ENCODE data around the gene LMAN2. TPM values are rescaled to one million over a fixed set of nuclear protein-coding genes. Genes with fewer than 3 reads are reported as not detected.

The LMAN2 gene
- total RNA-seq, 1 experiment from 2014 or later, result 128 TPM

- RAD21 ChIA-PET (ENCODE audit: low non-redundant PET in 1 of 2, low total read pairs in 2 of 2, uncharacterized antibody in 2 of 2, unreplicated experiment in 2 of 2), result interaction anchor here in 1 of 2 experiments (1.0 kb wide), 1 partner anchor 198 kb away, joined by 5 read pairs; no protein-coding TSS in a partner anchor
- Histone ChIP-seq H3K79me2 (ENCODE audit: insufficient read depth, low read length) (no peaks in the 10 kb centered on the region), H3K9ac (ENCODE audit: low read length) (peak within 1 kb of the TSS; percentile 87), H3K4me1 (ENCODE audit: control insufficient read depth in 1 of 2, insufficient read depth in 2 of 2, low read length in 2 of 2) (peaks cover 18 to 45% of the 10 kb centered on the region in 2 experiments), H3K9me3 (ENCODE audit: control insufficient read depth in 1 of 2, insufficient read depth in 1 of 2, low read depth in 1 of 2, low read length in 2 of 2) (no peaks in the 10 kb centered on the region), H3K27ac (ENCODE audit: low read depth, low read length) (peak within 1 kb of the TSS; percentile 82), H3K27me3 (ENCODE audit: insufficient read depth, low read length) (no peaks in the 10 kb centered on the region), H3K36me3 (ENCODE audit: control insufficient read depth in 1 of 2, insufficient read depth in 2 of 2, low read length in 2 of 2) (0 out of 4 replicates have a peak, but pooled peaks cover 0 to 4% of the 10 kb centered on the region in 2 experiments), H3K4me2 (ENCODE audit: low read length) (peak within 1 kb of the TSS; percentile 79), H2AFZ (ENCODE audit: low read depth, low read length, poor library complexity, severe bottlenecking) (no peak within 1 kb of the TSS), H3K4me3 (replicated peaks in 1 of 2; ENCODE audit: low read depth in 1 of 2, low read length in 2 of 2) (peak within 1 kb of the TSS; percentile 82 to 87), H4K20me1 (ENCODE audit: insufficient read depth) (no peaks in the 10 kb centered on the region), H3K9me2 (ENCODE audit: insufficient read depth) (no peaks in the 10 kb centered on the region)
- BruUV-seq (replicated peaks), result no TSS peak
- CTCF ChIA-PET, result interaction anchor here (0.7 to 1.5 kb wide), 4 partner anchors 57 to 183 kb away, joined by 3 to 7 read pairs (median 4); no protein-coding TSS in a partner anchor
- DNase-seq (ENCODE audit: low read depth, low spot score), result peak; percentile 91
- POLR2A ChIA-PET, result interaction anchor here (0.6 to 1.2 kb wide), 4 partner anchors 54 to 186 kb away, joined by 3 to 8 read pairs (median 4); partner anchors contain the start of genes GRK6 and PDLIM7
- ATAC-seq, result peak; percentile 77
- intact Hi-C loops (cut with micrococcal nuclease), result loop anchor here (5.0 kb wide), 1 partner anchor 185 kb away; the partner anchor contains the start of gene PDLIM7
- no peak for TF ChIP-seq ZNF274 (IDR thresholded peaks at IDR 0.05; ENCODE audit: low read depth, low read length)
- TF ChIP-seq CBX3 (IDR thresholded peaks at IDR 0.05; ENCODE audit: low read depth), result no peak
- peak; percentile 67; the same call in 1 of the 2 replicates for TF ChIP-seq ZFX (IDR thresholded peaks at IDR 0.05)
- TF ChIP-seq EZH2 (IDR thresholded peaks at IDR 0.05), result no peak
- no peak for TF ChIP-seq YY1 (IDR thresholded peaks at IDR 0.05; ENCODE audit: extremely low read depth, insufficient replicate concordance, low read depth, low read length)
- peak; percentile 53 for TF ChIP-seq TCF7L2 (IDR thresholded peaks at IDR 0.05; ENCODE audit: borderline replicate concordance, extremely low read depth, insufficient read depth, insufficient read length)
- TF ChIP-seq SP1 (IDR thresholded peaks at IDR 0.05; ENCODE audit: low read depth), result no peak
- no peak for TF ChIP-seq CTCF (IDR thresholded peaks at IDR 0.05 in 2 of 3, conservative IDR thresholded peaks at IDR 0.05 in 1 of 3; ENCODE audit: borderline replicate concordance in 1 of 3, insufficient read depth in 1 of 3, low read depth in 2 of 3, low read length in 2 of 3)
- no peak for TF ChIP-seq POLR2A (IDR thresholded peaks at IDR 0.05; ENCODE audit: borderline replicate concordance, extremely low read depth, insufficient read depth, insufficient read length)
- TF ChIP-seq REST (IDR thresholded peaks at IDR 0.05; ENCODE audit: low read depth), result no peak
- TF ChIP-seq SRF (IDR thresholded peaks at IDR 0.05; ENCODE audit: low read depth), result no peak
- no peak for TF ChIP-seq JUND (IDR thresholded peaks at IDR 0.05)
- no peak for TF ChIP-seq ELF1 (IDR thresholded peaks at IDR 0.05; ENCODE audit: borderline replicate concordance, low read depth)
- no peak for TF ChIP-seq EZH2phosphoT487 (IDR thresholded peaks at IDR 0.05; ENCODE audit: borderline replicate concordance)
- TF ChIP-seq POLR2AphosphoS5 (IDR thresholded peaks at IDR 0.05; ENCODE audit: low read depth, low read length), result peak; percentile 65
- TF ChIP-seq CEBPB (IDR thresholded peaks at IDR 0.05; ENCODE audit: low read depth), result no peak
- no peak for TF ChIP-seq FOSL1 (IDR thresholded peaks at IDR 0.05; ENCODE audit: low read depth)
- TF ChIP-seq EGR1 (IDR thresholded peaks at IDR 0.05; ENCODE audit: low read depth), result no peak
Measured at GRCh38 chr5:177311723-177312648, 39.5 kb downstream of the LMAN2 start, which contains the start of gene MXD3. Gene MXD3 (minus strand): TSS chr5:177311898. CDS start chr5:177311830, 68 bp downstream.
